IMR-90 (cell line): Measurements from ENCODE around the gene DMD. TPM values are rescaled to one million over a fixed set of nuclear protein-coding genes. Genes with fewer than 3 reads are reported as not detected.

Source experiments
- ATAC-seq: fragments of 200-7000 bp; cut with Tn5 transposase; 2 replicates; pipeline ENCODE4 v1.9.1; 2020; ENCODE audit warnings: low read depth, mild to moderate bottlenecking, moderate library complexity
- BruUV-seq: library from RNA; stranded (reverse); fragments of 400-500 nt; replicated peaks from 2 replicates; lab custom pipeline; 2021; lab: Mats Ljungman, UMichigan
- CTCF ChIA-PET: fragments of 300-600 bp; formaldehyde crosslinking; extraction: SDS; loops from one replicate; lab custom pipeline; 2021; ENCODE audit warnings: antibody characterized with exemption; lab: Yijun Ruan, JAX
- POLR2A ChIA-PET: fragments of 300-600 bp; sonication (Branson Sonifier 250); formaldehyde crosslinking; loops from one replicate; lab custom pipeline; 2022; ENCODE audit warnings: antibody characterized with exemption; ENCODE audit not compliant: unreplicated experiment; lab: Charles Lee
- DNase-seq: peaks from one replicate; pipeline ENCODE4 v3.0.0; 2013
- H2AFZ ChIP-seq: replicated peaks from 2 replicates; pipeline ENCODE3; 2013; ENCODE audit warnings: low read length, mild to moderate bottlenecking; ENCODE audit not compliant: poor library complexity
- H2AK5ac ChIP-seq: 2 replicates; pipeline ENCODE4 v1.6.1; 2013; ENCODE audit warnings: low read depth, low read length, inconsistent platforms
- H2AK9ac ChIP-seq: replicated peaks from 2 replicates; pipeline ENCODE3; 2013; ENCODE audit warnings: mild to moderate bottlenecking, low read depth, low read length, moderate library complexity; ENCODE audit not compliant: poor library complexity
- H2BK120ac ChIP-seq: 2 replicates; pipeline ENCODE4 v1.6.1; 2013; ENCODE audit warnings: low read depth, low read length, inconsistent platforms
- H2BK15ac ChIP-seq: 3 replicates; pipeline ENCODE4 v1.6.1; 2013; ENCODE audit warnings: low read depth, low read length, inconsistent platforms
- H2BK20ac ChIP-seq: 2 replicates; pipeline ENCODE4 v1.6.1; 2013; ENCODE audit warnings: low read depth, mild to moderate bottlenecking, inconsistent platforms, low read length, moderate library complexity
- H2BK5ac ChIP-seq: 2 replicates; pipeline ENCODE4 v1.6.1; 2013; ENCODE audit warnings: mild to moderate bottlenecking, low read depth, low read length, inconsistent platforms; ENCODE audit not compliant: poor library complexity, severe bottlenecking
- H3K14ac ChIP-seq: replicated peaks from 2 replicates; pipeline ENCODE4 v1.6.1; 2013; ENCODE audit warnings: low read depth, low read length, inconsistent platforms
- H3K18ac ChIP-seq: 2 replicates; pipeline ENCODE4 v1.6.1; 2013; ENCODE audit warnings: low read depth, low read length, control low read depth
- H3K23ac ChIP-seq: 2 replicates; pipeline ENCODE4 v1.6.1; 2013; ENCODE audit warnings: low read depth, low read length, inconsistent platforms
- H3K27ac ChIP-seq: 2 replicates; pipeline ENCODE4 v1.5.1; 2013; ENCODE audit warnings: mild to moderate bottlenecking, control low read depth, low read length; ENCODE audit not compliant: insufficient read depth
- H3K27me3 ChIP-seq: 2 replicates; pipeline ENCODE4 v1.6.1; 2013; ENCODE audit warnings: low read length; ENCODE audit not compliant: control insufficient read depth, insufficient read depth
- H3K36me3 ChIP-seq: 2 replicates; pipeline ENCODE4 v1.6.1; 2013; ENCODE audit warnings: low read length, mixed read lengths; ENCODE audit not compliant: control insufficient read depth, insufficient read depth
- H3K4ac ChIP-seq: 2 replicates; pipeline ENCODE4 v1.6.1; 2013; ENCODE audit warnings: low read depth, low read length, inconsistent platforms
- H3K4me1 ChIP-seq: 2 replicates; pipeline ENCODE4 v1.6.1; 2013; ENCODE audit warnings: low read length, mixed read lengths; ENCODE audit not compliant: control insufficient read depth, insufficient read depth
- H3K4me2 ChIP-seq: 2 replicates; pipeline ENCODE4 v1.6.1; 2013; ENCODE audit warnings: low read depth, mild to moderate bottlenecking, control low read depth, low read length, moderate library complexity
- H3K4me3 ChIP-seq: 2 replicates; pipeline ENCODE4 v1.5.1; 2013; ENCODE audit warnings: low read depth, mild to moderate bottlenecking, control low read depth, low read length, moderate library complexity; ENCODE audit not compliant: insufficient read depth
- H3K56ac ChIP-seq: 2 replicates; pipeline ENCODE4 v1.6.1; 2013; ENCODE audit warnings: low read length, inconsistent platforms; ENCODE audit not compliant: insufficient read depth; ENCODE audit errors: extremely low read depth
- H3K79me1 ChIP-seq, 2 experiments: 2 replicates each; pipeline ENCODE4 v1.6.1; 2013; ENCODE audit warnings: low read length in 2 of 2, inconsistent platforms in 1 of 2, low read depth in 1 of 2
- H3K9ac ChIP-seq: 2 replicates; pipeline ENCODE4 v1.6.1; 2013; ENCODE audit warnings: low read depth, low read length, control low read depth
- H3K9me1 ChIP-seq: 2 replicates; pipeline ENCODE4 v1.6.1; 2013; ENCODE audit warnings: low read length, inconsistent platforms; ENCODE audit not compliant: insufficient read depth
- H3K9me3 ChIP-seq: 2 replicates; pipeline ENCODE4 v1.6.1; 2013; ENCODE audit warnings: low read length; ENCODE audit not compliant: control insufficient read depth, insufficient read depth
- H4K20me1 ChIP-seq: 2 replicates; pipeline ENCODE4 v1.6.1; 2013; ENCODE audit warnings: low read length, inconsistent platforms; ENCODE audit not compliant: insufficient read depth
- H4K5ac ChIP-seq: 2 replicates; pipeline ENCODE4 v1.6.1; 2013; ENCODE audit warnings: mild to moderate bottlenecking, low read depth, low read length, control low read depth
- H4K8ac ChIP-seq, 2 experiments: 2 replicates each; pipeline ENCODE4 v1.6.1; 2013; ENCODE audit warnings: low read depth in 2 of 2, low read length in 2 of 2, control low read depth in 1 of 2, inconsistent platforms in 1 of 2
- H4K91ac ChIP-seq: 2 replicates; pipeline ENCODE4 v1.6.1; 2013; ENCODE audit warnings: low read depth, low read length, inconsistent platforms; ENCODE audit not compliant: insufficient read depth
- BHLHE40 ChIP-seq: fragments of 150-350 bp; IDR thresholded peaks from 2 replicates; pipeline ENCODE4 v1.6.1; 2016; ENCODE audit warnings: mild to moderate bottlenecking, low read depth, low read length
- CEBPB ChIP-seq: IDR thresholded peaks from 2 replicates; pipeline ENCODE4 v1.6.1; 2012; ENCODE audit warnings: low read depth, low read length, improper control_type of control experiment
- CHD1 ChIP-seq: IDR thresholded peaks from 2 replicates; pipeline ENCODE4 v1.6.1; 2012; ENCODE audit warnings: low read depth, low read length, improper control_type of control experiment
- CTCF ChIP-seq: conservative IDR thresholded peaks from 2 replicates; pipeline ENCODE4 v1.5.1; 2012; ENCODE audit warnings: mild to moderate bottlenecking, low read depth, low read length, improper control_type of control experiment
- ELK1 ChIP-seq: fragments of 150-350 bp; IDR thresholded peaks from 2 replicates; pipeline ENCODE4 v1.6.1; 2016; ENCODE audit warnings: low read depth, mild to moderate bottlenecking, low read length, moderate library complexity, borderline replicate concordance
- FOS ChIP-seq: fragments of 150-350 bp; IDR thresholded peaks from 2 replicates; pipeline ENCODE4 v1.6.1; 2016; ENCODE audit warnings: low read depth, low read length
- MAZ ChIP-seq: IDR thresholded peaks from 2 replicates; pipeline ENCODE4 v1.6.1; 2012; ENCODE audit warnings: low read depth, mild to moderate bottlenecking, low read length, improper control_type of control experiment, moderate library complexity, borderline replicate concordance
- MXI1 ChIP-seq: IDR thresholded peaks from 2 replicates; pipeline ENCODE4 v1.6.1; 2012; ENCODE audit warnings: low read depth, mild to moderate bottlenecking, low read length, moderate library complexity, borderline replicate concordance
- NFE2L2 ChIP-seq: fragments of 150-350 bp; IDR thresholded peaks from 2 replicates; pipeline ENCODE4 v1.6.1; 2016; ENCODE audit warnings: low read depth, mild to moderate bottlenecking, low read length
- POLR2A ChIP-seq: IDR thresholded peaks from 2 replicates; pipeline ENCODE4 v1.6.1; 2012; ENCODE audit warnings: mild to moderate bottlenecking, low read depth, low read length
- RCOR1 ChIP-seq: IDR thresholded peaks from 2 replicates; pipeline ENCODE4 v1.6.1; 2012; ENCODE audit warnings: mild to moderate bottlenecking, low read length, improper control_type of control experiment; ENCODE audit not compliant: insufficient replicate concordance
- RFX5 ChIP-seq: IDR thresholded peaks from 2 replicates; pipeline ENCODE4 v1.8.0; 2012; ENCODE audit warnings: low read depth, mild to moderate bottlenecking, low read length, moderate library complexity
- SMC3 ChIP-seq: fragments of 150-350 bp; IDR thresholded peaks from 2 replicates; pipeline ENCODE4 v1.6.1; 2016; ENCODE audit warnings: low read depth, mild to moderate bottlenecking, antibody characterized with exemption, low read length, moderate library complexity
- USF2 ChIP-seq: fragments of 150-350 bp; IDR thresholded peaks from 2 replicates; pipeline ENCODE4 v1.6.1; 2017; ENCODE audit warnings: mild to moderate bottlenecking, antibody characterized with exemption, low read length, low read depth
- WGBS, 2 experiments: methylation state at CpG; one replicate each; pipeline versions ENCODE4 v1.1.5 to v1.1.7; 2013; ENCODE audit warnings: missing lambda C conversion rate in 2 of 2; ENCODE audit not compliant: insufficient read length in 1 of 2; ENCODE audit errors: extremely low coverage in 2 of 2; 5-methylcytosine and 5-hydroxymethylcytosine counted together
- dilution Hi-C: fragments of 300-500 bp; cut with HindIII; formaldehyde crosslinking; loops from one replicate; pipeline ENCODE4 v1.14.3; 2018; ENCODE audit warnings: low sequenced_read_pairs; ENCODE audit not compliant: unreplicated experiment
- in situ Hi-C: fragments of 300-500 bp; cut with MboI; formaldehyde crosslinking; loops from 3 replicates; pipeline ENCODE4 v1.14.3; 2019; ENCODE audit warnings: low sequenced_read_pairs, inconsistent platforms, mixed read lengths
- intact Hi-C: fragments of 100-400 bp; cut with micrococcal nuclease; formaldehyde crosslinking; loops from 2 replicates; pipeline ENCODE4 v1.10.0; 2022
- polyA plus RNA-seq, 3 experiments: library from polyadenylated mRNA; depleted of rRNA; stranded (reverse); fragments of >200 nt; gene quantifications; 2 replicates each; pipeline ENCODE4 v1.2.3, GENCODE V29; 2012; ENCODE audit warnings: low replicate concordance in 1 of 3
- total RNA-seq: library from RNA; depleted of rRNA; stranded (reverse); fragments of >200 nt; gene quantifications from 2 replicates; pipeline ENCODE4 v1.2.3, GENCODE V29; 2012

DMD gene
- total and polyA plus RNA-seq, 2 of the 4 experiments (the other 2 are of a cell fraction), result 6.6 to 11.8 TPM

- H3K4ac ChIP-seq, result no peak overlapping the region
- H3K4me1 ChIP-seq, result peaks cover 4% of the 10 kb centered on the region
- H2AFZ ChIP-seq, result no peak overlapping the region
- H2AK9ac ChIP-seq, result no peak overlapping the region
- no peak overlapping the region for H2BK20ac ChIP-seq
- H3K18ac ChIP-seq, result no peak overlapping the region
- H3K4me3 ChIP-seq, result no peak overlapping the region
- TF ChIP-seq CTCF (no peak), USF2 (no peak), SMC3 (no peak), FOS (no peak), POLR2A (no peak), RFX5 (no peak), RCOR1 (no peak), CEBPB (no peak), MAZ (no peak), NFE2L2 (no peak), CHD1 (no peak), BHLHE40 (no peak), MXI1 (no peak), ELK1 (no peak)
- H2BK5ac ChIP-seq, result no peak overlapping the region
- no peak overlapping the region for H3K27ac ChIP-seq
- no peaks in the 10 kb centered on the region for H3K27me3 ChIP-seq
- no peak overlapping the region; the same call in 1 of the 2 replicates for H2AK5ac ChIP-seq
- in situ Hi-C loops (loop anchor here (10.0 kb wide), 1 partner anchor 436 kb away; no protein-coding TSS in a partner anchor), intact Hi-C loops (loop anchor here (10.0 kb wide), 1 partner anchor 336 kb away; no protein-coding TSS in a partner anchor), dilution Hi-C loops (no loop called here)
- H3K23ac ChIP-seq, result no peak overlapping the region
- no peak for ATAC-seq
- H2BK15ac ChIP-seq, result no peak overlapping the region
- H2BK120ac ChIP-seq, result no peak overlapping the region
- no TSS peak for BruUV-seq
- H4K20me1 ChIP-seq, result no peaks in the 10 kb centered on the region
- ChIA-PET POLR2A (no interaction called here), CTCF (interaction anchor here (1.7 kb wide), 1 partner anchor 10 kb away, joined by 5 read pairs; no protein-coding TSS in a partner anchor)
- no peak overlapping the region for H3K56ac ChIP-seq
- no peak overlapping the region for H4K8ac ChIP-seq
- H3K36me3 ChIP-seq, result no peaks in the 10 kb centered on the region
- no peak overlapping the region for H3K14ac ChIP-seq
- peaks cover 5% of the 10 kb centered on the region for H3K9me1 ChIP-seq
- H4K5ac ChIP-seq, result no peak overlapping the region
- no peaks in the 10 kb centered on the region for H3K9me3 ChIP-seq
- no peak overlapping the region for H4K91ac ChIP-seq
- 0 out of 4 replicates have a peak, but pooled peaks cover 0 to 5% of the 10 kb centered on the region in 2 experiments for H3K79me1 ChIP-seq
- no peak overlapping the region for H3K4me2 ChIP-seq
- WGBS, 2 experiments, result 65% methylated on average over 2 of the region's 6 CpGs; no CpG with 5 or more reads in 1 of the 2 experiments
- H3K9ac ChIP-seq, result no peak overlapping the region
- DNase-seq, result no peak
Observed at GRCh38 chrX:31219174-31219573, 1992.2 kb downstream of the DMD start.
